CD4-positive, CD25-positive, alpha-beta regulatory T cell (primary cell): ENCODE results near the gene NUPR1. TPM values are rescaled to one million over a fixed set of nuclear protein-coding genes. Genes with fewer than 3 reads are reported as not detected.

Experiments used
- ATAC-seq, 2 donors: fragments of 150-1000 bp; cut with Tn5 transposase; one replicate each; pipeline ENCODE4 v1.10.0; 2021; ENCODE audit warnings: low read depth in 2 of 2, moderate number of reproducible peaks in 2 of 2, moderate library complexity in 1 of 2
- DNase-seq, 3 donors: peaks; one replicate each; pipeline versions ENCODE4 v3.0.0 to v3.0.0-alpha.2; 2012 to 2022; ENCODE audit warnings: mixed read lengths in 1 of 3
- H3K27ac ChIP-seq: one replicate; pipeline ENCODE4 v1.7.0; 2013; ENCODE audit warnings: mild to moderate bottlenecking, low read length; ENCODE audit not compliant: insufficient read depth, poor library complexity, severe bottlenecking
- H3K27me3 ChIP-seq: one replicate; pipeline ENCODE4 v1.7.0; 2013; ENCODE audit warnings: low read length; ENCODE audit not compliant: control insufficient read depth, insufficient read depth
- H3K36me3 ChIP-seq: one replicate; pipeline ENCODE4 v1.7.0; 2013; ENCODE audit warnings: mild to moderate bottlenecking, low read length, moderate library complexity; ENCODE audit not compliant: control insufficient read depth, insufficient read depth
- H3K4me1 ChIP-seq: 2 replicates; pipeline ENCODE4 v1.7.0; 2013; ENCODE audit warnings: mild to moderate bottlenecking, low read length; ENCODE audit not compliant: insufficient read depth, control insufficient read depth, poor library complexity, severe bottlenecking
- H3K4me3 ChIP-seq: one replicate; pipeline ENCODE4 v1.7.0; 2013; ENCODE audit warnings: low read depth, mild to moderate bottlenecking, low read length, moderate library complexity
- H3K9me3 ChIP-seq, 2 experiments: 1 replicate in 1 of 2; 2 replicates in 1 of 2; pipeline ENCODE4 v1.7.0; 2013; ENCODE audit warnings: low read length in 2 of 2, mild to moderate bottlenecking in 1 of 2, moderate library complexity in 1 of 2; ENCODE audit not compliant: control insufficient read depth in 2 of 2
- H3K27ac Mint-ChIP-seq, 3 donors: one replicate each; pipeline ENCODE4 v1.8.0; 2020 to 2022; ENCODE audit warnings: mild to moderate bottlenecking in 3 of 3, mixed read lengths in 3 of 3, moderate library complexity in 2 of 3
- H3K27me3 Mint-ChIP-seq: one replicate; pipeline ENCODE4 v1.8.0; 2022; ENCODE audit warnings: mild to moderate bottlenecking, mixed read lengths
- H3K36me3 Mint-ChIP-seq: one replicate; pipeline ENCODE4 v1.8.0; 2020; ENCODE audit warnings: mixed read lengths
- H3K4me1 Mint-ChIP-seq, 4 donors: one replicate each; pipeline ENCODE4 v1.8.0; 2020 to 2022; ENCODE audit warnings: mixed read lengths in 4 of 4, mild to moderate bottlenecking in 1 of 4
- H3K4me3 Mint-ChIP-seq, 4 donors: one replicate each; pipeline ENCODE4 v1.8.0; 2020 to 2022; ENCODE audit warnings: mild to moderate bottlenecking in 4 of 4, mixed read lengths in 4 of 4, moderate library complexity in 3 of 4
- H3K9me3 Mint-ChIP-seq, 7 donors: one replicate each; pipeline ENCODE4 v1.8.0; 2020 to 2022; ENCODE audit warnings: mixed read lengths in 7 of 7, mild to moderate bottlenecking in 3 of 7, moderate library complexity in 2 of 7
- polyA plus RNA-seq, 4 donors: library from polyadenylated mRNA; unstranded; fragments of 300-500 nt; fragmentation: Illumina TruSeq; gene quantifications; one replicate each; pipeline ENCODE4 v1.2.3, GENCODE V29; 2021
- total RNA-seq: library from RNA; stranded (reverse); gene quantifications from one replicate; pipeline ENCODE4 v1.2.3, GENCODE V29; 2022

The NUPR1 gene
- total and polyA plus RNA-seq, 5 donors from 2014 or later: not detected

DNA sequence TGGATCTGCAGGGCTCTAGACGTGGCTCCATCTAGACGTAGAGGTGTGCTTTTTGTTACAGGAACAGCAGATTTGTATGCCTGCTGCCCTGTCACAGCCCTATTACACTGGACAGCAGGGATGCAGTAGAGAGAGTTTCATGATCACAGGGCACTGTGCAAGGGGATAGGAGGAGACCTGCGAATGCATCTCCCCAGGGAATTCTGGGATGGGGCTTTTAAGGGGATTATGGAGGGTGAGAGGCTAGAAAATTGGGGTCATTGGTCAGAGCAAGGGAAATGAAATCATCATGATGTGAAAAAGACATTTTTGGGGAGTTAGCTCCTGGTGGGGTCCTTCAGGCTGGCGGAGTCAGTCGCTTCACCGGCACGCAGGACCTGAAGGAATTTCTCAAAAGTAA, 3.9 kb upstream of the NUPR1 start:
- H3K4me1 ChIP-seq: no peaks in the 10 kb centered on the region
- Mint-ChIP-seq H3K36me3 (no peaks in the 10 kb centered on the region), H3K27ac (peak overlapping the region; percentile 48 to 84 (median 58)), H3K4me3 (peak overlapping the region in 1 of 4 donors; percentile 6), H3K4me1 (peaks cover 0 to 21% (median 7%) of the 10 kb centered on the region in 4 donors), H3K9me3 (no peaks in the 10 kb centered on the region), H3K27me3 (peaks cover 4% of the 10 kb centered on the region)
- no peak overlapping the region for H3K4me3 ChIP-seq
- H3K27me3 ChIP-seq: no peaks in the 10 kb centered on the region
- H3K9me3 ChIP-seq: no peaks in the 10 kb centered on the region
- no peak for DNase-seq
- H3K27ac ChIP-seq: no peak overlapping the region
- ATAC-seq: no peak
- H3K36me3 ChIP-seq: no peaks in the 10 kb centered on the region

DNA sequence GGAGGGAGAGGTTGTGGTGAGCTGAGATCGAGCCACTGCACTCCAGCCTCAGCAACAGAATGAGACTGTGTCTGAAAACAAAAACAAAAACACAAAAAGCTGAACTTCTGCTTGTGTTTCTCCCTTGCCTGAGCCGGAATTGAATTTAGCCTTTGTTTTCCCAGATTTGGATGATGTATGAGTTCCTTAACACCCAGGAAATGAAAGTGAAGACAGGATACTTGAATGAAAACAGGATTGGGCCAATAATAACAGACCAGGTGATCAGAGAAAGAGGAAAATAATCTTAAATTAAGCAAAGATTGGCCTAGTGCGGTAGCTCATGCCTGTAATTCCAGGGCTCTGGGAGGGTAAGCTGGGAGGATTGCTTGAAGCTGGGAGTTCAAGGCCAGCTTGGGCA, 1.6 kb upstream of the NUPR1 start:
- no peaks in the 10 kb centered on the region for H3K4me1 ChIP-seq
- no peak overlapping the region for H3K27ac Mint-ChIP-seq
- H3K9me3 Mint-ChIP-seq: no peaks in the 10 kb centered on the region
- peaks cover 4% of the 10 kb centered on the region for H3K27me3 Mint-ChIP-seq
- H3K27me3 ChIP-seq: no peaks in the 10 kb centered on the region
- ATAC-seq: no peak
- H3K27ac ChIP-seq: no peak overlapping the region
- H3K9me3 ChIP-seq: no peaks in the 10 kb centered on the region
- peaks cover 0 to 33% (median 18%) of the 10 kb centered on the region in 4 donors for H3K4me1 Mint-ChIP-seq
- no peaks in the 10 kb centered on the region for H3K36me3 Mint-ChIP-seq
- H3K36me3 ChIP-seq: no peaks in the 10 kb centered on the region
- no peak for DNase-seq
- no peak overlapping the region for H3K4me3 Mint-ChIP-seq
- no peak overlapping the region for H3K4me3 ChIP-seq

DNA sequence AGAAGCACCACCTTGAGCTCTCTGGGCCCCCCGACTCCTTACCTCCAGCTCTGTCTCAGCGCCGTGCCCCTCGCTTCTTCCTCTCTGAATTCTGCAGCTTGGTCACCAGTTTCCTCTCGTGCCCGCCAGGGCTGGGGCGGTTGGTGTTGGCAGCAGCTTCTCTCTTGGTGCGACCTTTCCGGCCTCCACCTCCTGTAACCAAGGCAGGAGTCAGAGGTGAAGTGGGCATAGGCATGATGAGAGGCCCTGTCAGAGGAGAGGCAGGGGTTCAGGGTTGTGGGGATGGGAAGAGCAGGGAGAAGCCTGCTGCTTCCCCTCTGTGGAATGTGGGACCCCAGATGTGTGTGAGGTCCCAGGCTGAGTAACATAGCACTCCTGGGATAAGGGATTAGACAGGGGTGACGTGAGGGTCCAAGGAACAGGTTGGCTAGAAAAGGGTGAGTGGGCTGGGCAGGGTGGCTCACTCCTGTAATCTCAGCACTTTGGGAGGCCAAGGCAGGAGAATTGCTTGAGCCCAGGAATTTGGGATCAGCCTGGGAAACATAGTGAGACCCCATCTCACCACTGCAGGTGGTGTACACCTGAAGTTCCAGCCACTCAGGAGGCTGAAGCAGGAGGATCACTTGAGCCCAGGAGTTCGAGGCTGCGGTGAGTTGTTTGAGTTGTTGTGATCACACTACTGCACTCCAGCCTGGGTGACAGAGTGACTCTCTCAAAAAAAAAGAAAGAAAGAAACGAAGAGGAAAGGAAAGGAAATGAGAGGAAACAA, 626 bp downstream of the NUPR1 start:
- Histone ChIP-seq H3K9me3 (no peaks in the 10 kb centered on the region), H3K27ac (no peak overlapping the region), H3K36me3 (no peaks in the 10 kb centered on the region), H3K27me3 (no peaks in the 10 kb centered on the region), H3K4me3 (no peak overlapping the region), H3K4me1 (peaks cover 18% of the 10 kb centered on the region)
- Mint-ChIP-seq H3K4me1 (peaks cover 0 to 54% (median 30%) of the 10 kb centered on the region in 4 donors), H3K27ac (peak overlapping the region; percentile 85 to 94 (median 90)), H3K4me3 (no peak overlapping the region), H3K9me3 (peaks cover 0 to 4% (median under 1%) of the 10 kb centered on the region in 7 donors), H3K27me3 (peaks cover 4% of the 10 kb centered on the region), H3K36me3 (peaks cover 5% of the 10 kb centered on the region)
- no peak for DNase-seq
- no peak for ATAC-seq

DNA sequence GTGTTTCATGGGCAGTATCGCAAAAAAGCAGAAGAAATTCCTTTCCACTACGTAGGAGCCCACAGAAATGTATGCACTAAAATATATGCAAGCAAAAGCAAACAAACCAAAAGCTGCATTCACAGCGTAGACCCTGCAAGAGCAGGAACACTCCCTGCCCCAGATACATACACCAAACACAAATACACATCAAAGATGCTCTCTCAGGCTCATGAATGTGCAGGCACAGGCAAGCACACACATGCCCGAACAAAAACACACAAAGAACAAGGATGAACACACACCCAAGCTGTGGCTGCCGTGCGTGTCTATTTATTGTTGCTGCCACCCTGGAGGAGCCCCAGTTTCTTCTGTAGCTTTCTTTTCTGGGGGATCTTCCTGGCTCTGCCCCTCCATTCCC, 1.7 kb downstream of the NUPR1 start:
- Mint-ChIP-seq H3K4me1 (peaks cover 0 to 56% (median 31%) of the 10 kb centered on the region in 4 donors), H3K36me3 (peaks cover 5% of the 10 kb centered on the region), H3K27me3 (peaks cover 4% of the 10 kb centered on the region), H3K9me3 (peaks cover 0 to 4% (median 2%) of the 10 kb centered on the region in 7 donors), H3K4me3 (peak overlapping the region in 1 of 4 donors; percentile 31), H3K27ac (peak overlapping the region; percentile 5 to 94 (median 85))
- Histone ChIP-seq H3K36me3 (no peaks in the 10 kb centered on the region), H3K4me1 (peaks cover 18% of the 10 kb centered on the region), H3K9me3 (no peaks in the 10 kb centered on the region), H3K4me3 (no peak overlapping the region), H3K27ac (no peak overlapping the region), H3K27me3 (no peaks in the 10 kb centered on the region)
- ATAC-seq (no peak), DNase-seq (no peak)

DNA sequence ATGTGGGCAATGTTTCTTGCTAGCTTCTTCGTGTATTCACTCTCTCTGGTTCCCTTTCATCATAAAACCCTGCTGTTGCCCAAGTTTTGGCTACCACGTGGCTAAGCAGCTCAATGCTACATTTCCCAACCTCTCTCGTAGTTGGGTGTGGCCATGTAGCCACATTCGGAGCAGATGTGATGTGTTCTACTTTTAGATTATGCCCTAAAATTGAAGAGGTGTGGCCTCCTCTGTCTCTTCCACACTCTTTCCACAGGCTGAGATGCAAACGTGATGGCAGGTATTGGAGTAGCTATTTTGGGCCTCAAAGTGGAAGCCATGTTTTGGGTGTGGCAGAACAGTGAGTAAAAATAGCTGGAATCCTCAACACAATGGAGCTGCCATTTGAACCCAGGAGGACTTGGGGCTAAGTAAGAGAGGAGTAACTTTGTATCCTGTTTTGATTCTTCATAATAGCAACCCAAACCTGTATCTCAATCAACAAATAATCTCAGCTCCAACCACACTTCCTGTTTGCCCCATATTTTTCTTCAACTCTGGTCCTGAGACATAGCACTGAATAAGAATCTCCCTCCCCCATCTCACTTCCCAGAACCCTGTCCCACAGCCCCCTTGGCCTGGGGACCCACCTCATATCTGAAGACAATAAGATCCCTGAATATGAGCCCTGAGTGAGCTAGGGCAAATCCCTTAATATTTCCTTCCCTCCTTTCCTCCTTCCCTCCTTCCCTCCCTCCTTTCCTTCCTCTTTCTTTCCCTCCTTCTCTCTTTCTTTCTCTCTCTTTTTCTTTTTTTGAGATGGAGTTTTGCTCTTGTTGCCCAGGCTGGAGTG, 4.0 kb downstream of the NUPR1 start:
- peaks cover 4% of the 10 kb centered on the region for H3K27me3 Mint-ChIP-seq
- peaks cover 5% of the 10 kb centered on the region for H3K36me3 Mint-ChIP-seq
- ATAC-seq (peak; percentile 47 to 83), DNase-seq (peak in 2 of 3 donors; percentile 41 to 66)
- Histone ChIP-seq H3K4me1 (peaks cover 18% of the 10 kb centered on the region), H3K27me3 (no peaks in the 10 kb centered on the region), H3K9me3 (no peaks in the 10 kb centered on the region), H3K36me3 (no peaks in the 10 kb centered on the region), H3K4me3 (peak overlapping the region; percentile 52), H3K27ac (peak overlapping the region; percentile 45)
- peak overlapping the region; percentile 96 to 99 (median 97) for H3K27ac Mint-ChIP-seq
- H3K9me3 Mint-ChIP-seq: peaks cover 0 to 4% (median 2%) of the 10 kb centered on the region in 7 donors
- peaks cover 0 to 56% (median 33%) of the 10 kb centered on the region in 4 donors for H3K4me1 Mint-ChIP-seq
- peak overlapping the region; percentile 18 to 79 (median 46) for H3K4me3 Mint-ChIP-seq

DNA sequence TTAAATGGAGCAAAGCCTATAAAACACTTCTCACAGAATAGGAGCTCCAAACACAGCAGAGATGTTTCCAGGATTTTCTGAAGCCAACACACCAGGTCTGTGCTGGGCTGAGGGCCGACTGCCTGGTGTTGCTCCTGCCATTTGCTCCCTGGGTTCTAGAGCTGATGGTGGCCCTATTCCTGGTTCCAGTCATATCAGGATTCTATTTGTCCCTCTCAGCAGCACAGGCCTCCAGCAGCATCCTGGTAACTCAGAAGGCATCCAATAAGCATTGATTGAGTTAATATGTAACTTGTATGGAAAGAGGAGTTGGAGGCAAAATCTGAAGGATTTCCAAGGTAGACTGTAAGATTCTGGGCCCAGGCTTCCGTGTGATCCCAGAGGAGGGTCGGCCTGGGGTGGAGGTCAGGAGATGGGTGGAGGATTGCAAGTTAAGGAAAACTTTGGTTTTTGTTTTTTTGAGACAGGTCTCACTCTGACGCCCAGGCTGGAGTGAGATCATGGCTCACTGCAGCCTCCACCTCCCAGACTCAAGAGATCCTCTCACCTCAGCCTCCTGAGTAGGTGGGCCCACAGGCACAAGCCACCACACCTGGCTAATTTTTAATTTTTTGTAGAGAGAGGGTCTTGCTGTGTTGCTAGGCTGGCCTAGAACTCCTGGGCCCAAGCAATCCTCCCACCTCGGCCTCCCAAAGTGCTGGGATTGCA, 5.7 kb downstream of the NUPR1 start:
- H3K27me3 Mint-ChIP-seq: peaks cover 4% of the 10 kb centered on the region
- peak overlapping the region; percentile 76 to 97 (median 80) for H3K27ac Mint-ChIP-seq
- H3K36me3 Mint-ChIP-seq: peaks cover 5% of the 10 kb centered on the region
- no peaks in the 10 kb centered on the region for H3K36me3 ChIP-seq
- no peaks in the 10 kb centered on the region for H3K9me3 ChIP-seq
- peaks cover 0 to 4% (median 2%) of the 10 kb centered on the region in 7 donors for H3K9me3 Mint-ChIP-seq
- no peak overlapping the region for H3K27ac ChIP-seq
- peaks cover 0 to 53% (median 33%) of the 10 kb centered on the region in 4 donors for H3K4me1 Mint-ChIP-seq
- no peak overlapping the region for H3K4me3 ChIP-seq
- H3K4me3 Mint-ChIP-seq: peak overlapping the region in 3 of 4 donors; percentile 39 to 68 (median 52)
- peaks cover 18% of the 10 kb centered on the region for H3K4me1 ChIP-seq
- H3K27me3 ChIP-seq: no peaks in the 10 kb centered on the region
- ATAC-seq (no peak), DNase-seq (no peak)
